GM10248 (cell line): ENCODE measurements around the gene MMS22L.

Source experiments
- CTCF ChIA-PET: fragments of 300-600 bp; sonication (Branson Sonifier 250); formaldehyde crosslinking; extraction: SDS; loops from one replicate; lab custom pipeline; 2021; ENCODE audit warnings: antibody characterized with exemption; lab: Yijun Ruan, JAX
- POLR2A ChIA-PET: fragments of 350-650 bp; sonication (Branson Sonifier 250); formaldehyde crosslinking; extraction: SDS; loops from one replicate; lab custom pipeline; 2020; ENCODE audit warnings: antibody characterized with exemption; lab: Yijun Ruan, JAX
- DNase-seq: peaks from one replicate; pipeline ENCODE4 v3.0.0; 2012; ENCODE audit errors: extremely low spot score
- CTCF ChIP-seq: IDR thresholded peaks from 2 replicates; pipeline ENCODE4 v1.5.1; 2012; ENCODE audit warnings: mild to moderate bottlenecking, low read depth; ENCODE audit errors: extremely low read depth, missing control alignments, control extremely low read depth

The MMS22L gene

GRCh38 chr6:97291896-97292295, 8.9 kb upstream of the MMS22L start:
- CTCF ChIA-PET: no interaction called here
- TF ChIP-seq CTCF: no peak
- DNase-seq: no peak
- POLR2A ChIA-PET: no interaction called here

GRCh38 chr6:97289332-97289731, 6.3 kb upstream of the MMS22L start:
- CTCF ChIA-PET: no interaction called here
- no peak for TF ChIP-seq CTCF
- DNase-seq: no peak
- POLR2A ChIA-PET: no interaction called here

DNA sequence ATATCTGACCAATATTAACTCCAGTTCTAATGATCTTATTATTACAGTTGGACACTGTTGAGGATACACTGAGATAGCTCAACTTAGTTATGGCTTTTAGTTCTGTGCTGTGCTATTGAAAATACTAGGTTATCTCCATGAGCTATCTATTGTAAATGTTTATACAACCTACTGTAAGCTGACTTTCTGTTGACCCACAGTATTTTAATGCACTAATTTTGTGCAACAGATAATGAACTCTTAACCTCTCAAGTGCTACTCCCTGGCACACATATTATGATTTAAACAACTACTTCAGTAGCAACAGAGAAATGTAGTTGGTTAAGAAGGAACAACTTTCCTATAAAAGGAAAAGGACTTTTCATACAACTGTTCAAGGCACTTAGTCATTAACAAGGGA, 5.2 kb upstream of the MMS22L start:
- ChIA-PET CTCF (interaction anchor here (0.7 kb wide), 1 partner anchor 10 kb away, joined by 3 read pairs; no protein-coding TSS in a partner anchor), POLR2A (no interaction called here)
- TF ChIP-seq CTCF: no peak
- DNase-seq: no peak

GRCh38 chr6:97282238-97282725, 734 bp downstream of the MMS22L start:
- ChIA-PET CTCF (no interaction called here), POLR2A (no interaction called here)
- no peak for TF ChIP-seq CTCF
- peak; percentile 6 for DNase-seq

DNA sequence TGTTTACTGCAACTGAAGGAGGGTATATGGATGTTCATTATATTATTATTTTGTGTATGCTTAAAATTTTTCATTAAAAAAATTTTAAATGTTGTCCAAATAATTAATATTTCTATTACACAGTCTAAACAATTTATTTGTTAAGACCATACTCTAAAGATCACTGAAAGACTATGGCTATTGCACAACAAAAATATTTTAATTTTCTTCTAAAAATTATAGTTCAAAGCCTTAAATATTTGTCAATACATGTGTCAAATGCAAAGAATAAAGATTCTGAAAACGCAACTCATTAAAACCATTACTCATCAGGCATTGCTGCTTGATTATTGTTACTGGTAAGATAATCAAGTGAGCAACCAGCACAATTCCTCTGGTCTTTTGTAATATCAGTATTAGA, 2.2 kb downstream of the MMS22L start:
- POLR2A ChIA-PET: no interaction called here
- DNase-seq: no peak
- CTCF ChIA-PET: no interaction called here
- no peak for TF ChIP-seq CTCF

DNA sequence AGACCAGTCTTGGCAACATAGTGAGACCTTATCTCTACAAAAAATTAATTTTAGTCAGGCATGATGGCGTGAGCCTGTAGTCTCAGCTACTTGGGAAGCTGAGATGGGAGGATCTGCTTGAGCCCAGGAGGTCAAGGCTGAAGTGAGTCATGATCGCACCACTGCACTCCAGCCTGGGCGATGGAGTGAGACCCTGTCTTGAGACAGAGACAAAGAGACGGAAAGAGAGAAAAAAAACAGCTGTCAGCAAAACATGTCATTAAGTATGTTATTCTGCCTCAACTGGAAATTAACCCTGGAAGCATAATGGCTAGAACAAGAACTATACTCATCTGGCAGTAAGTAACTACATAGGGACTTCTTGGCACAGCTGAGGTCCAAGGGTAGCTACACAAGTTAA, 7.2 kb downstream of the MMS22L start:
- DNase-seq: no peak
- no peak for TF ChIP-seq CTCF
- CTCF ChIA-PET: interaction anchor here (0.8 to 1.9 kb wide), 7 partner anchors 9 to 60 kb away, joined by 3 to 5 read pairs (median 3); no protein-coding TSS in a partner anchor
- POLR2A ChIA-PET: no interaction called here
